DOHH2 (cell line): Measurements from ENCODE around the gene ZW10.

ENCODE experiments used
- EZH2phosphoT487 ChIP-seq: fragments of 200-600 bp; sonication (generic); IDR thresholded peaks from 2 replicates; pipeline ENCODE4 v1.6.1; 2017; ENCODE audit warnings: borderline replicate concordance, mild to moderate bottlenecking, antibody characterized with exemption, low read length, moderate library complexity, mixed read lengths
- TF ChIP-seq, protein P1 (sequence below): fragments of 200-600 bp; sonication (generic); IDR thresholded peaks from one replicate; pipeline ENCODE4 v1.5.1; 2014; ENCODE audit warnings: antibody characterized with exemption, mild to moderate bottlenecking, low read depth, low read length; ENCODE audit not compliant: poor library complexity, severe bottlenecking

DNA sequence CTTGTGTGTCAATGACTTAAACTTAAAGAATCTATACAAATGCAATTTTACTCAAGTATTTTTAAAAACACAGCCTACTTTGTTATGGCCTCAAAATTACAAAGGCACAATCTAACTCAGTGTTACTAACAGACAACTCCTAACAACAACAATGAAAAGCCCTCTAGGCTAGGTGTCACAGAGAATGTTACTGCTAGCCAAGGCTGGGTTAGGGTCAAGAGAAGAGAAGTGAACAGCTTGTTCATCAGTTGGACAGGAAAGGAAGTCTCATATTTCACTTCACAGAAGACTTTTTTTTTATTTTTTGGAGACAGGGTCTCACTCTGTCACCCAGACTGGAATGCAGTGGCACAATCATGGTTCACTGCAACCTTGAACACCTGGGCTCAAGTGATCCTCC is 32.1 kb upstream of the ZW10 start:
- TF ChIP-seq, protein P1, sequence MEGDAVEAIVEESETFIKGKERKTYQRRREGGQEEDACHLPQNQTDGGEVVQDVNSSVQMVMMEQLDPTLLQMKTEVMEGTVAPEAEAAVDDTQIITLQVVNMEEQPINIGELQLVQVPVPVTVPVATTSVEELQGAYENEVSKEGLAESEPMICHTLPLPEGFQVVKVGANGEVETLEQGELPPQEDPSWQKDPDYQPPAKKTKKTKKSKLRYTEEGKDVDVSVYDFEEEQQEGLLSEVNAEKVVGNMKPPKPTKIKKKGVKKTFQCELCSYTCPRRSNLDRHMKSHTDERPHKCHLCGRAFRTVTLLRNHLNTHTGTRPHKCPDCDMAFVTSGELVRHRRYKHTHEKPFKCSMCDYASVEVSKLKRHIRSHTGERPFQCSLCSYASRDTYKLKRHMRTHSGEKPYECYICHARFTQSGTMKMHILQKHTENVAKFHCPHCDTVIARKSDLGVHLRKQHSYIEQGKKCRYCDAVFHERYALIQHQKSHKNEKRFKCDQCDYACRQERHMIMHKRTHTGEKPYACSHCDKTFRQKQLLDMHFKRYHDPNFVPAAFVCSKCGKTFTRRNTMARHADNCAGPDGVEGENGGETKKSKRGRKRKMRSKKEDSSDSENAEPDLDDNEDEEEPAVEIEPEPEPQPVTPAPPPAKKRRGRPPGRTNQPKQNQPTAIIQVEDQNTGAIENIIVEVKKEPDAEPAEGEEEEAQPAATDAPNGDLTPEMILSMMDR = no peak
- no peak for TF ChIP-seq EZH2phosphoT487
